Dermis microvascular lymphatic vessel endothelial cell (primary cell): ENCODE data around the gene ING4. TPM values are rescaled to one million over a fixed set of nuclear protein-coding genes. Genes with fewer than 3 reads are reported as not detected.

Source experiments
- DNase-seq, 2 donors: peaks; one replicate each; pipeline versions ENCODE4 v3.0.0 to v3.0.0-alpha.2; 2010; ENCODE audit warnings: low read depth in 2 of 2
- total RNA-seq: library from RNA; depleted of rRNA; stranded (reverse); fragments of >200 nt; gene quantifications from 2 replicates; pipeline ENCODE4 v1.2.1, GENCODE V29; 2014

Gene ING4
- total RNA-seq, 1 donor from 2014 or later = 31.1 TPM

DNA sequence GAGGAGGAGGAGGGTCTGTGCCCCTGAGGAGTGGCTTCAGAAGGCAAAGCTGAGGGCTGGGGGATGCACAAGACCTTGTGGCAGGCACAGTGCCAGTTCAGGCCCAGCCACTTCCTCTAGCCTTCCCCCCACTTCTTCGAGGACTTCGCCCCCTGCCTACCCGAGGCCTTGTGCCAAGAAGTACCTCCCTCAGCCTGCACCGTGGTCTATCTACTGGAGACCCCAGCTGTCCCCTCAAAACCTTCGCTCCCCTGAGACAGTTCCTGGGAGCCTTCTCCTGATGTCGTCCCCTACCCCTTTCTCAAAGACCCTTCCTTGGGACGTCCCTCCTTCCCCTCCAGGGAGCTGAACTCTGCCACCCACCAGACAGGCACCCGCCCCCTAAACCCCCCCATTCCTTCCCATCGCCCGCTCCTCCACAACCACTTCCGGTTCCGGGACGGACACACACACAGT, 25.7 kb upstream of the ING4 start:
- DNase-seq = no peak

GRCh38 chr12:6685814-6686213, 22.9 kb upstream of the ING4 start:
- DNase-seq = no peak

GRCh38 chr12:6684609-6685008, 21.7 kb upstream of the ING4 start:
- peak in 1 of 2 donors; percentile 55 for DNase-seq

- DNase-seq = no peak
These were observed 14.0 kb upstream of the ING4 start for GRCh38 chr12:6676962-6677361.

GRCh38 chr12:6672143-6672542, 9.2 kb upstream of the ING4 start:
- DNase-seq = no peak

DNA sequence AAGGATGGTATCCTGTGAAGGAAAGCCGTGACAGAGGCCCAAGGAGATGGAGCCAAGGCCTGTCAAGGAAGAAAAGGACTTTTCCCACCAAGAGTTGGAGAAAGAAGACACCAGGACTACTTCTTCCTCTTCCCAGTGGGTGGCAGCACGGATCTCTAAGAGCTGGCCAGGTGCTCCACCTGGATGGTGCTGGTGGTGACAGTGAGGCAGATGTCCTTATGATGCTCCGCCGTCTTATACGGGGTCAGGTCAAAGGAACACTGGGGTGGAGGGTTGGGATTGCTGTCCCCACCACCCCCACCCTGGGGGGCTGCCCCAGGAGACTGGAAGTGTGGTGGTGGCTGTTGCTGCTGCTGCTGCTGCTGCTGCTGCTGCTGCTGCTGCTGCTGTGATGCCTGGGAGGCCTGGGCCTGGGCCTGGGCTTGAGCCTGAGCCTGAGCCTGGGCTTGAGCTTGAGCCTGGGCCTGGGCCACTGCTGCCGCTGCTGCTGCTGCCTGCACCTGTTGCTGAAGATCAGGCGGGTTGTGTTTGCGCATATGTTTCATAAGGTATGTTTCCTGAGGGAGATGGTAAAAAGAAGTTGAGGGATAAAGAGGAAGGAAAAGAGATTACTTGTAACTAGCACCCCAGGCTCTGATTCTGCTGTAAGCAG, 4.8 kb upstream of the ING4 start:
- DNase-seq = no peak

GRCh38 chr12:6666211-6666610, 3.3 kb upstream of the ING4 start:
- DNase-seq = no peak

DNA sequence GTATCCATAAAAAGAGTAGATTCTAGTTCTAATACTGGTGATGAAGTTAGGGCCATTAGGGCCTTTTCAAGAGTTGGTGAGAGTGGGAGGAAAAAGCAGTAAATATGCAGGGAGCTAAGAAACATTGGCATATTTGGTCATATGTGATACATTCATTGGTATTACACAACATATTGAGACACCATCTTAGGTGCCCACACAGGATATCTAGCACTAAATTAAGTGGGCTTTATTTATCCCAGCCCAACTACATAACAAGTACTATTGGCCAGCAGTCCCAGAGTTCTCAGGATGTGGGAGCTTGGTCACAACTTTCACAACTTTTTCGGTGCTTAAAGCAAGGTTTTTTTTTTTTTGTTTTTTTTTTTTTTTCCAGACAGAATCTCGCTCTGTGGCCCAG, 2.0 kb upstream of the ING4 start:
- DNase-seq = no peak

DNA sequence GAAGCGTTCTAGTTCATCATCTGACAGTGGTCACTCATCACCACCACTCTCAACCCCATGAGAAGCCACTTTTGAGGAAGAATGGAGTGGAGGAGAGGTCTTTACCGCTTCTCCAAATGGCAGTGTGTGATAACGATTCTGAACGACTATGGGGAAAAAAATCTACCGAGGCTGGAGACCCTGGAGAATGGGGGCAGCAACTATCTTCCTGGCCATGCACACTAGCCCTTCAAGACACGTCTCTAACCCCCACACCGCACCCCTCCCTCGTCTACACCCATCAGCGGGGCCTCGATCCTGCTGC, 365 bp downstream of the ING4 start:
- no peak for DNase-seq

DNA sequence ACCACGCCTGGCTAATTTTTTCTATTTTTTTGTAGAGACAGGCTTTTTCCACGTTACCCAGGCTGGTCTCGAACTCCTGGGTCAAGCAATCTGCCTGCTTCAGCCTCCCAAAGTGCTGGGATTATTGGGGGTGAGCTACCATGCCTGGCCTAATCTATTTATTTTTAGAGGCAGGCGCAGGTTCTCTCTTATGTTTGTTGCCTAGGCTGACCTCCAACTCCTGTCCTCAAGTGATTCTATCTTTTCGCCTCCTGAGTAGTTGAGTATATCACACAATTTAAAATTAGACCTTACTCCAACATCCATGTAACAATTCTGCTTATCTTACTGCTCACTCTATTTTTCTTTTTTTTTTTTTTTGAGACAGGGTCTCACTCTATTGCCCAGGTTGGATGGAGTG, 8.9 kb downstream of the ING4 start:
- DNase-seq = no peak

GRCh38 chr12:6653342-6653741, 9.6 kb downstream of the ING4 start:
- no peak for DNase-seq

DNA sequence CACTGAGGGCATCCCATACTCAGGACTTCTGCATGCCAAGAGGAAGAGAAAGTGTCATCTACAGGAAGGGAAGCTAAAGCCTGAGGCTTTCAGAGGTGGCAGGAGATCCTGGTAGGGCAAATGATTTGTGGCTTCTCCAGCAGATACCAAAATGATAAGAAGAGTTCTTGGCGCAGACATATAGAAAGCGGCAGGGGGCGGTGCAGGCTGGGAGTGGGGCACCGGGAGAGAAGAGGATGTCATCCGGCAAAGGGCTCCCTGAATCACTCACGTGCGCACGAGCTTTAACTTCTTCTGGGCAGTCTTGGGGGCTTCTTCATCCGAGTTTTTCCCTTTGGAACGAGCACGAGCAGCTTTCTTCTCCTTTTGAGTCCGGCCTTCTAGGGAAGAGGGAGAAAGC, 10.5 kb downstream of the ING4 start:
- DNase-seq = no peak

DNA sequence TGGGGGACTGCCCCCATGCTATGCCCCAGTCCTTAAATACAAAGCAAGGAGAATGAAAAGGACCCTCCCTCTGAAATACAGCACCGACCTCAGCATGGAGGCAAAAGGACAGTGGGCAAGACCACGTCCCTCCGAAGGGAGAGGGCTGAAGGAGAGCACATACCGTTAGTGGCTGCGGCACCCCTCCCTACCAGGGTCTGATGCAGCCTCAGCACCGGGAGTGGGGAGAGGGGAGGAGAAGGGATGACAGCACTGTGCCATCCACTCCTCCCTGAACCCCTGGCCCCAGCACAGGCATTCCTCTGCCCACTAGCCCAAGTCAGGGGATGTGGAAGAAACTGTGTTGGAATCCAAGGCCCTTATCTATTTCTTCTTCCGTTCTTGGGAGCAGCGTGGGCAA, 12.1 kb downstream of the ING4 start:
- DNase-seq = no peak

DNA sequence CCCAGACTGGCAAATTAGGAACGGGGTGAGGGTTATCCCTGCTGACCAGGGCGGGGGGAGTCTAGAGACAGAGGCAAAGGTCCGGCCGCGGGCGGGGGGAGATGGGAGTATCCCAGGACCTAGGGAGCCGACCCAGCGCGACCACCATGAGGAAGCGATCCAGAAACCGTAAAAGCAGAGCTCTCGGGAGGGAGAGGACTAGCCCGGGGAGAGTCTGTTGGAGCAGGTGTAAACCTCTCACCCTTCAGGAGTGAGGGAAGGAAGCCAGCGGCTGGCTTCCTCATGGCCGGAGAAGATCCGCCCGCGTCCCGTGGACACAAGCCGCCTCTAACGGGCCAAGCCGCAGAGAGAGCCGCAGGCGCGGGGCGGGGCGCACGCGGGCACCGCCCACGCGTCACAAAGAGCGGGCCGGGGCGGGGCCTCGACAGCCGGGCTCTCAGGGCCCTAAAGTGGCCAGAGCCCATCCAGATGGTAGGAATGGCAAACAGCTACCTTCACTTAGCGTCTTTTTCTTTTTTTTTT, 15.8 kb downstream of the ING4 start, which contains the start of gene ACRBP:
TSS of gene ACRBP (minus strand) at position 350 of the 522 bp plus-strand sequence. CDS start at position 284, 66 bp downstream.
- DNase-seq = peak in 1 of 2 donors; percentile 71

DNA sequence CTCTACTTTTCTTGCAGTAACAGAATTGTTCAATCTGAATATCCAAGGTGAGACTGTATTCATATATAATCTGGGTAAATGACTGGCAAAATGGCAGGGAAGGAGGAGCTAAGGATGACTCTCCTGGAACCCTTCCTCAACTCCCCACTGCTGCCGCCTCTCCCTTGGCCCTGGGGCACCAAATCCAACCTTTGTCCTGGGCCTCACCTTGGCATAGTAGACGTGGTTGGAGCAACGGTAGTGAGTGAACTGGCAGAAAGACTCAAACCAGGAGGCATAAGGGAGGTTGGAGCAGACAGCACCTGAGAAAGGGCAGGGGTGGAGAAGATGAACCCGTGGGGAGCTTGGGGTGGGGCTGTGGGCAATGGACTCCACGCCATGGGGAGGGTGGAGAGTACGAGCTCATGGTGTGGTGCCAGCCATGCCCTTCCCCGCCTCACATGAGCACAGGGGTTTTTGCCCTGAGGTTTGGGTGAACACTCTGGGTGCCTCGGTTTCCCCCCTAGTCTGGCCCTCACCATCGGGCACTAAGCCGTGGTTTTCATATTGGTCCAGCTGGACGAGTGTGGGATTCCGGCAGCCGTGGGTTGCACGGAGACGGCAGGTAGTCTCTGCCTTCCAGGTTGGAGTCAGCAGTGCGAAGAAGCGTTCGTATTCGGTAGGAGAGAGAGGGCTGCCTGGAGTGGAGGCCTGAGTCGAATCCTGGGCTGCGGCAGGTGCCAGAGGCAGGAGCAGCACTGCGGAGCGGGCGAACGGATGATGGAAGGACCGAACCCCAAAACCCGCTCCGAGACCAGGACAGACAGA, 16.4 kb downstream of the ING4 start:
- no peak for DNase-seq

- no peak for DNase-seq
These were observed 18.0 kb downstream of the ING4 start for GRCh38 chr12:6644903-6645302.

- DNase-seq = no peak
These were observed 18.7 kb downstream of the ING4 start for GRCh38 chr12:6644257-6644596.

DNA sequence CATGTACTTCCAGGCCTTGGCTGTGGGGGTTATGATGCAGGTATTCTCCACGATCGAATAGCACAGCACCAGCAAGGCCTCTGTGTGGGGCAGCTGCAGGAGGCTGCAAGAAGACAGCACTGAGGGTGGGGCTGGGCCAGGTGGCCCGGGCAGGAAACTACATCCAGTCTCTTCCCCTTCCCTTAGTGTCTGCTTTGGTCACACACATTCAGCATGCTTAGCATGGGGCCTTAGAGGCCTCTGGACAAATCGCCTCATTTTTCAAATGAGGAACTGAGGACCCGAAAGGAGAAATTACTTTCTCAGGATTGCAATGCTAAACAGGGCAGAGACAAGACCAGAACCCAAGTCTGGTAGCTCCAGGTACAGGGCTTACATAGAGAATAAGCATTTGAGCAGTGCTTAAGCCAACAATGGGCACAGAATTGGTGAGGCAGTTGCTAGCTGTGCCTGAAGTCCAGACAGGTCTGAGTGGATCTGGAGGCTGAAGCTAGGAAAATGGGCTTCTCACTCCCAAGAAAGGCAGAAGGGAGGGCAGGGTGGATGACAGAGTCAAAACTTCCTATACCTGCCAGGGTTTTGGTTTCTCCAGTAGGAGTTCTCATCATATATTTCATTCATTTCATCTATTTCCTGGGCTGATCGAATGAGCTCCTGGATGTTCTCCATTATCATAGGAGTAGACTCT, 19.2 kb downstream of the ING4 start:
- no peak for DNase-seq

GRCh38 chr12:6641131-6641530, 21.8 kb downstream of the ING4 start:
- DNase-seq = no peak

DNA sequence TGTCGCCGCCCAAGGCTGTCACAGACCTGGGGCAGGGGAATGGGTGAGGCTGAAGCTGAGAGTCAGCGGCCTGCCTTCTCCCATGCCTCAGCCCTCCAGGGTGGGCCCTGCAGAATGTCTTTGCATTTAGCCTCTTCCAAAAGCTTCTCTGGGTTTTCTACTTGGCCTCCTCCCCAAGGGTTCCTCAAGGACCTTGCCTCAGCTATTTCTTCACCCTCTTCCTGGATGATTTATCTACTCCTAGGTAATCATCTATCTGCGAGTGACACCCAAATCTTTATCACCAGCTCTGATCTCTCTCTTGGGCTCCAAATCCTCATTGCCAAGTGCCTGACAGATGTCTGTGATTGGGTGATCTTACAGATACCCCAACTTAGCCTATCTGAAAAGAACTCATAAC, 22.4 kb downstream of the ING4 start:
- no peak for DNase-seq

GRCh38 chr12:6639151-6639801, 23.6 kb downstream of the ING4 start:
- peak in 1 of 2 donors; percentile 81 for DNase-seq

DNA sequence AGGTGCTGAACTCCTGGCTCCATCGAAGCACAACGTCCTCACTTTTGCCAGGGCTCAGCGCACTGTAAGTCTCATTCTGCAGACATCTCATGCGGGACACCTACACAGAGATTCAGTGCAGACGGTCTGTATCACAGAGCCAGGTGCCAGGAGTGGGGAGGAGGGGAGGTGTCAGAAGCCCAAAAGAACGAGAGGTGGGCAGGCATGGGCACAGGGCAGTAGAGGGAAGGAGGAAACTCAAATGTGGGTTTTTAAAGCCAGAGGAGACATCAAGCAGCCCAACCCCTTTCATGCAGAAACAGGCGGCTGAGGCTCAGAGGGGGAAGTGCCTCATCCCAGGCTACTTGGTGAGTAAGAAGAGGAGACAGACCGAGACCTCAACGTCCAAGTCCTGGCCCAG, 24.6 kb downstream of the ING4 start:
- DNase-seq = no peak
